ENCODE results near the gene LRCOL1. TPM values are rescaled to one million over a fixed set of nuclear protein-coding genes. Genes with fewer than 3 reads are reported as not detected.

LRCOL1 gene
- total RNA-seq, 1 donor from 2014 or later = not detected

DNA sequence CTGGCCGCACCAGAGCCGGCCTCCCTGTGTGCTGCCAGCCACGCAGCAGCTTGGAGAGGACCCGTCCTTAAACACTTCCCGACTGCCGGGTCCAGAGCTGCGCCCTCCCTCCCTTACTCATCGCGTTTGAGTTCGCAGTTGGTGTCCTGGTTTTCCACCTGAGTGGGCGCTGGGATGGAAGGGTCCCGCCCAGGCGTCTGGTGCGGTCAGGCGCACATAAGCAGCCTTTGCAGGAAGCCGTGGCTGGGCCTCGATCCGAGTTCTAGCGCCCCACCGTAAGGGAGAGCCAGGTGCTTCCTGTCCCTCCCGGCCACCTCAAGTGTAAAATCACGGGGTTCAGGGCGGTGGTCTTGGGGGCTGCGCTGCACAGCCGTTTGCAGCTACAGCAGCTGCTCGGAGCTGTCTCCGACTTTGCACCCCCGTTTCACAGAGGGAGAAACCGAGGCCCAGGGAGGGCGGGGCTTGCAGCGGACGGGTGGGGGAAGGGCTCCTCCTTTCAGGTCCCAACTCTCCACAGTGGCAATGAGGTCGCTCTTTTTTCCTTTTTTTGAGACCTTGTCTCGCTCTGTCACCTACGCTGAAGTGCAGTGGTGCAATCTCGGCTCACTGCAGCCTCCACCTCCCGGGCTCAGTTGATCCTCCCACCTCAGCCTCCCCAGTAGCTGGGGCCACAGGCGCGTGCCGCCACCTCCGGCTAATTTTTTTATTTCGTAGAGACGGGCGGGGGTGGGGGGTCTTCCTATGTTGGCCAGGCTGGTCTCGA, 51.3 kb downstream of the LRCOL1 start:
- intact Hi-C loops (cut with micrococcal nuclease) = no loop called here
- TF ChIP-seq, protein P1, sequence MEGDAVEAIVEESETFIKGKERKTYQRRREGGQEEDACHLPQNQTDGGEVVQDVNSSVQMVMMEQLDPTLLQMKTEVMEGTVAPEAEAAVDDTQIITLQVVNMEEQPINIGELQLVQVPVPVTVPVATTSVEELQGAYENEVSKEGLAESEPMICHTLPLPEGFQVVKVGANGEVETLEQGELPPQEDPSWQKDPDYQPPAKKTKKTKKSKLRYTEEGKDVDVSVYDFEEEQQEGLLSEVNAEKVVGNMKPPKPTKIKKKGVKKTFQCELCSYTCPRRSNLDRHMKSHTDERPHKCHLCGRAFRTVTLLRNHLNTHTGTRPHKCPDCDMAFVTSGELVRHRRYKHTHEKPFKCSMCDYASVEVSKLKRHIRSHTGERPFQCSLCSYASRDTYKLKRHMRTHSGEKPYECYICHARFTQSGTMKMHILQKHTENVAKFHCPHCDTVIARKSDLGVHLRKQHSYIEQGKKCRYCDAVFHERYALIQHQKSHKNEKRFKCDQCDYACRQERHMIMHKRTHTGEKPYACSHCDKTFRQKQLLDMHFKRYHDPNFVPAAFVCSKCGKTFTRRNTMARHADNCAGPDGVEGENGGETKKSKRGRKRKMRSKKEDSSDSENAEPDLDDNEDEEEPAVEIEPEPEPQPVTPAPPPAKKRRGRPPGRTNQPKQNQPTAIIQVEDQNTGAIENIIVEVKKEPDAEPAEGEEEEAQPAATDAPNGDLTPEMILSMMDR (IDR thresholded peaks at IDR 0.05; ENCODE audit: borderline replicate concordance) = no peak
- H3K4me3 ChIP-seq = peak overlapping the region; percentile 73
- peaks cover 28% of the 10 kb centered on the region for H3K4me1 ChIP-seq
- peaks cover 3% of the 10 kb centered on the region for H3K36me3 ChIP-seq
- no peaks in the 10 kb centered on the region for H3K27me3 ChIP-seq (ENCODE audit: low read depth)
- H3K9me3 ChIP-seq (replicated peaks) = no peaks in the 10 kb centered on the region
- DNase-seq = no peak
- H3K27ac ChIP-seq (replicated peaks) = no peak overlapping the region

DNA sequence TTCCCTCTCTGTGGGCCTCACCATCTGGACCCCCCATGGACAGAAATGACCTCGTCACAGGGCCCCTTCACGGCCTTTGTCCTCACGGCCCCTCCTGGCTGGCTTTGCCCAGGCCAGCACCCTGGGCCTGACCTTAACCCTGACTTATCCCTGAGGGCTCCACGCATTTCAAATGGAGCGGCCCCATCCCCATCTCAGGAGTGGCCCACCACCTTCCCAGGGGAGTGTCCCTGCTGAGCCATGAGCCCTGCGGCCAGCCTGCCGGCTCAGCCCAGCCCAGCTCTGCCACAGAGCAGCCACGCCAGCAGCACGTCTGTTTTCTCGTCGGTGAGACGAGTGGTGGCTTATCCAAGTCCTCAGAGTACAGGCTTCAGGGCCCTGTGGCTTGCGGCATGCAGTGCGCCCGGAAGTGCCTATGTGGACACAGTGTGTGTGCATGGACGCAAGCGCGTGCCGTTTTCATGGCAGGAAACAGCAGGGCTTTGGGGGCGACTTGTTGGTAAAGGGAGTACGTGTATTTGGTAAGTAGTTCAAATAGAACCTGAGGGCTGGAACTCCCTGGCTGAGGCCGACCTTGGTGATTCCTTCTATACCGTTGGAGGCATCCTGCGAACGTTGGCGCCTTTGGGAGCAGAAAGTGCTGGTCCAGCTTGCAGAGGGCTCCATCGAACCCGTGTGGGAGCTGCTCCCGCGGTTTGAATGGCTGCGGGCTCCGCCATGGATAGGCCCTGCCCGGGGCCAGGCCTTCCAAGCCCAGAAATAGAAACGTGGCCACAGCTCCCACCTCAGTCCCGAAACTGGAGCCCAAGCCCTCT, 52.1 kb downstream of the LRCOL1 start:
- TF ChIP-seq, protein P1 (IDR thresholded peaks at IDR 0.05; ENCODE audit: borderline replicate concordance) = no peak
- H3K36me3 ChIP-seq = peaks cover 8% of the 10 kb centered on the region
- H3K27me3 ChIP-seq (ENCODE audit: low read depth) = no peaks in the 10 kb centered on the region
- H3K4me1 ChIP-seq = peaks cover 28% of the 10 kb centered on the region
- H3K27ac ChIP-seq (replicated peaks) = no peak overlapping the region
- no peak overlapping the region for H3K4me3 ChIP-seq
- DNase-seq = no peak
- intact Hi-C loops (cut with micrococcal nuclease) = no loop called here
- H3K9me3 ChIP-seq (replicated peaks) = no peaks in the 10 kb centered on the region

DNA sequence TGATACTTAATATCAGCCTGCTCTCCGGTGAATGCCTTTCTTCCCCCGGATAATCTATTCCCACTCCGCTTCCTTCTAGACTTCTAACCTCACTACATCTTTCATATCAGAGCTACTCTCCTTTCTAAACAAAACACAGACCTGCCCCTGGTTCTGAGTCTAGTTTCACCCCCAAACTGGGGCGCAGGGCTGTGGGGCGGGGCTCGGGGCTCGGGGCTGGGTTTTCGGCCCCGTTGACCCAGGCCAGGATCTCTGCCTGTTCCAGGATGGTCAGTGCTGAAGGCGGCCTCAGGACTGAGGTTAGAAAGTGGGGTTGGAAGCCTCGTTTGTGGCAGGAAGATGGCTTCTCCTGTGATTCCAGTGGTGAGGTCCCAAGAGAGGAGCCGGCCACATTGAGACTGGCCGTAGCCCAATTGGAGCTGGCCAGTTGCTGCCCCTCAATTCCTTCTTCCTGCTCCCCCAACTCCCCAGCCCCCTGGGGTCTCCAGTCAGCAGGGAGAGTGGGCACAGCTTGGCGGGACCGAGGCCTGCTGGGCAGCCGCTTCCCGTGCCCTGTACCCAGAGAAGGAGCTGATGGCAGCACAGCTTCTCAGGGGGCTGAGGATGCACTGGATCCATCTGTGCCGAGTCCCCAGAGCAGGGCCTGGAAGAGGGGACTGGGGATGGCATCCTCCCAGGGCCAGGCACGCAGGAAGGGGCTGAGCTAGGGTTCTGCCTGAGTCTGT, 52.9 kb downstream of the LRCOL1 start:
- Histone ChIP-seq H3K4me1 (peaks cover 28% of the 10 kb centered on the region), H3K27ac (replicated peaks) (no peak overlapping the region), H3K27me3 (ENCODE audit: low read depth) (no peaks in the 10 kb centered on the region), H3K36me3 (peaks cover 14% of the 10 kb centered on the region), H3K9me3 (replicated peaks) (no peaks in the 10 kb centered on the region), H3K4me3 (no peak overlapping the region)
- intact Hi-C loops (cut with micrococcal nuclease) = no loop called here
- TF ChIP-seq, protein P1 (IDR thresholded peaks at IDR 0.05; ENCODE audit: borderline replicate concordance) = no peak
- DNase-seq = no peak

DNA sequence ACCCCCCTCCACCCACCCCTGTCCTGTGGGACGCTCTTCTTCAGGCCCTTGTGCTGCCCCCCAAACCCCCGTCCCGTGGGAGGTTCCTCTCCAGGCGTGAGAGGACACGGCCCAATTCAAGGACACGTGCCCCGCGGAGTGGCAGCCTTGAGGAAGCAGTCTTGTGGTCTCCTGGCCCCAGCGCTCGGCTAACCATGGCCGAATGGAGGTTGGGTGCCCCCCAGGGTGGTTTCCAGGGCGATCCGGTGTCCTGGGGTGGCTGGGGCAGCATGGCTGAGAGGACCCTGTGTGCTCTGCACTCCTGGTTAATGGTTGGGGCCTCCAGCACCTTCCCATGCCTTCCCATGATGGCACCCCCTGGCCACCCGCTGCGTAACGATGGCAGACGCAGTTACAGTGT, 53.6 kb downstream of the LRCOL1 start:
- intact Hi-C loops (cut with micrococcal nuclease) = no loop called here
- H3K4me1 ChIP-seq = peaks cover 28% of the 10 kb centered on the region

DNA sequence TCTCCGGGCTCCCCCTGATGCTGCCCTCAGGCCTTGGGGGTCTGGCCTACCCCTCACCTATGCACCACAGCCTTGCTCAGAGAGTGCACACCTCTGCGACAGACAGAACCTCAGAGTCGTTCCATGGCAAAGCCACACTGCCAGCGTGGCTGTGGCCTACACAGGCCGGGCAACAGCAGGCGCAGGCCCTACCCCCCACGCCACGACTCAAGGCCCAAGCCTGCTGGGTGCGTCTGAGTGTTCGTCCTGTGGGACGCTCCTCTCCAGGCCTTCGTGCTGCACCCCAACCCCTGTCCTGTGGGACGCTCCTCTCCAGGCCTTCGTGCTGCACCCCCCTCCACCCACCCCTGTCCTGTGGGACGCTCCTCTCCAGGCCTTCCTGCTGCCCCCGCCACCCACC, 54.2 kb downstream of the LRCOL1 start:
- no peaks in the 10 kb centered on the region for H3K27me3 ChIP-seq (ENCODE audit: low read depth)
- no peak overlapping the region for H3K4me3 ChIP-seq
- no peaks in the 10 kb centered on the region for H3K9me3 ChIP-seq (replicated peaks)
- DNase-seq = no peak
- peaks cover 21% of the 10 kb centered on the region for H3K36me3 ChIP-seq
- TF ChIP-seq, protein P1 (IDR thresholded peaks at IDR 0.05; ENCODE audit: borderline replicate concordance) = no peak
- peaks cover 24% of the 10 kb centered on the region for H3K4me1 ChIP-seq
- H3K27ac ChIP-seq (replicated peaks) = no peak overlapping the region
- intact Hi-C loops (cut with micrococcal nuclease) = no loop called here

More for the DNA sequence above, 53.6 kb downstream of the LRCOL1 start:
- no peak overlapping the region for H3K27ac ChIP-seq (replicated peaks)
- TF ChIP-seq, protein P1 (IDR thresholded peaks at IDR 0.05; ENCODE audit: borderline replicate concordance) = no peak
- H3K4me3 ChIP-seq = no peak overlapping the region
- DNase-seq = no peak
- peaks cover 16% of the 10 kb centered on the region for H3K36me3 ChIP-seq
- H3K9me3 ChIP-seq (replicated peaks) = no peaks in the 10 kb centered on the region
- H3K27me3 ChIP-seq (ENCODE audit: low read depth) = no peaks in the 10 kb centered on the region
